Gastroesophageal sphincter (tissue), 3 donors: ENCODE data around the gene NIP7.

Source experiments
- POLR2A ChIP-seq, 2 donors: fragments of 450-650 bp; IDR thresholded peaks; one replicate each; pipeline ENCODE4 v1.6.1; 2017; ENCODE audit warnings: antibody characterized with exemption in 2 of 2, mild to moderate bottlenecking in 2 of 2, moderate library complexity in 1 of 2
- TF ChIP-seq, protein P1 (sequence below), 4 experiments: fragments of 200-600 bp in 2 of 4; fragments of 450-650 bp in 2 of 4; sonication (generic) in 1 of 4; IDR thresholded peaks; one replicate each; pipeline ENCODE4 v1.5.1; 2017 to 2019; ENCODE audit warnings: antibody characterized with exemption in 4 of 4, mild to moderate bottlenecking in 2 of 4, moderate library complexity in 2 of 4

DNA sequence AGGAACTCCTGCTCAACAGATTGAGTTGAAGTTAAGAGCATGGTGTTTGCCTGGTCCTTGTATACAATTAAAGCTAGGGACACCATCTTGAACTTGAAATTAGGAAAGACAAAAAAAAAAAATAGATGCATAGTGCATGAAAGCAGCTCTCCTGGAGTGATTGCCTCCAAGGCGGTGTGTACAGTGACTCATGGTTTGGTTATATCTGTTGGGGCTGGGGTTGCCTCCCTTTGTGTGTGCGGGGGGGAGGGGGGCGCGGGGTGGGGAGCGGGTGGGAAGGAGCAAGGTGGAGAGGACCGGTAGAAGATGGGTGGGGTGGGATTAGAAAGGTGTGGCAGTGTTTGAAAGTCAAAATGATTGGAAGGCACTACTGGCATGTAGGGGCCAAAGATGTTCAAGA lies 8.7 kb downstream of the NIP7 start:
- no peak for TF ChIP-seq POLR2A (IDR thresholded peaks at IDR 0.05)
- TF ChIP-seq, protein P1, sequence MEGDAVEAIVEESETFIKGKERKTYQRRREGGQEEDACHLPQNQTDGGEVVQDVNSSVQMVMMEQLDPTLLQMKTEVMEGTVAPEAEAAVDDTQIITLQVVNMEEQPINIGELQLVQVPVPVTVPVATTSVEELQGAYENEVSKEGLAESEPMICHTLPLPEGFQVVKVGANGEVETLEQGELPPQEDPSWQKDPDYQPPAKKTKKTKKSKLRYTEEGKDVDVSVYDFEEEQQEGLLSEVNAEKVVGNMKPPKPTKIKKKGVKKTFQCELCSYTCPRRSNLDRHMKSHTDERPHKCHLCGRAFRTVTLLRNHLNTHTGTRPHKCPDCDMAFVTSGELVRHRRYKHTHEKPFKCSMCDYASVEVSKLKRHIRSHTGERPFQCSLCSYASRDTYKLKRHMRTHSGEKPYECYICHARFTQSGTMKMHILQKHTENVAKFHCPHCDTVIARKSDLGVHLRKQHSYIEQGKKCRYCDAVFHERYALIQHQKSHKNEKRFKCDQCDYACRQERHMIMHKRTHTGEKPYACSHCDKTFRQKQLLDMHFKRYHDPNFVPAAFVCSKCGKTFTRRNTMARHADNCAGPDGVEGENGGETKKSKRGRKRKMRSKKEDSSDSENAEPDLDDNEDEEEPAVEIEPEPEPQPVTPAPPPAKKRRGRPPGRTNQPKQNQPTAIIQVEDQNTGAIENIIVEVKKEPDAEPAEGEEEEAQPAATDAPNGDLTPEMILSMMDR (IDR thresholded peaks at IDR 0.05), result no peak
